Measurements from ENCODE around the gene RPTOR.
"Not testable (repeated sequence)": the region's sequence is repeated elsewhere in the genome, so short reads cannot be mapped to it uniquely, and the experiment has no call there.

RPTOR gene

GRCh38 chr17:80864751-80865150, 320.1 kb downstream of the RPTOR start:
- DNase-seq (ENCODE audit: low spot score): no peak

- peak; percentile 75 for DNase-seq (ENCODE audit: low spot score)
These were observed 321.6 kb downstream of the RPTOR start for GRCh38 chr17:80866050-80866793.

GRCh38 chr17:80868022-80868609, 323.5 kb downstream of the RPTOR start:
- no peak for DNase-seq (ENCODE audit: low spot score)

GRCh38 chr17:80869481-80870145, 325.0 kb downstream of the RPTOR start:
- no peak for DNase-seq (ENCODE audit: low spot score)

GRCh38 chr17:80870401-80870800, 325.8 kb downstream of the RPTOR start:
- no peak for DNase-seq (ENCODE audit: low spot score)

- no peak for DNase-seq (ENCODE audit: low spot score)
These were observed 326.7 kb downstream of the RPTOR start for GRCh38 chr17:80871341-80871740.

- no peak for DNase-seq (ENCODE audit: low spot score)
These were observed 327.4 kb downstream of the RPTOR start for GRCh38 chr17:80872001-80872500.

GRCh38 chr17:80872501-80873306, 328.1 kb downstream of the RPTOR start:
- DNase-seq (ENCODE audit: low spot score): no peak

- DNase-seq (ENCODE audit: low spot score): peak; percentile 84
These were observed 328.8 kb downstream of the RPTOR start for GRCh38 chr17:80873307-80873951.

GRCh38 chr17:80874866-80875445, 330.3 kb downstream of the RPTOR start:
- no peak for DNase-seq (ENCODE audit: low spot score)

GRCh38 chr17:80875480-80875995, 330.9 kb downstream of the RPTOR start:
- DNase-seq (ENCODE audit: low spot score): not testable (repeated sequence)

- not testable (repeated sequence) for DNase-seq (ENCODE audit: low spot score)
These were observed 331.9 kb downstream of the RPTOR start for GRCh38 chr17:80876456-80876949.

GRCh38 chr17:80876950-80877728, 332.5 kb downstream of the RPTOR start:
- DNase-seq (ENCODE audit: low spot score): no peak

GRCh38 chr17:80877729-80878303, 333.2 kb downstream of the RPTOR start:
- no peak for DNase-seq (ENCODE audit: low spot score)

- no peak for DNase-seq (ENCODE audit: low spot score)
These were observed 334.5 kb downstream of the RPTOR start for GRCh38 chr17:80878876-80879722.

- DNase-seq (ENCODE audit: low spot score): peak; percentile 4
These were observed 335.3 kb downstream of the RPTOR start for GRCh38 chr17:80879723-80880647.

GRCh38 chr17:80880648-80880985, 336.0 kb downstream of the RPTOR start:
- no peak for DNase-seq (ENCODE audit: low spot score)

GRCh38 chr17:80881306-80881705, 336.7 kb downstream of the RPTOR start:
- no peak for DNase-seq (ENCODE audit: low spot score)
